ENCODE measurements around the gene UVSSA.

Gene UVSSA

GRCh38 chr4:1398681-1399507, 51.9 kb downstream of the UVSSA start:
- DNase-seq = no peak

GRCh38 chr4:1399508-1400190, 52.6 kb downstream of the UVSSA start:
- no peak for DNase-seq

DNA sequence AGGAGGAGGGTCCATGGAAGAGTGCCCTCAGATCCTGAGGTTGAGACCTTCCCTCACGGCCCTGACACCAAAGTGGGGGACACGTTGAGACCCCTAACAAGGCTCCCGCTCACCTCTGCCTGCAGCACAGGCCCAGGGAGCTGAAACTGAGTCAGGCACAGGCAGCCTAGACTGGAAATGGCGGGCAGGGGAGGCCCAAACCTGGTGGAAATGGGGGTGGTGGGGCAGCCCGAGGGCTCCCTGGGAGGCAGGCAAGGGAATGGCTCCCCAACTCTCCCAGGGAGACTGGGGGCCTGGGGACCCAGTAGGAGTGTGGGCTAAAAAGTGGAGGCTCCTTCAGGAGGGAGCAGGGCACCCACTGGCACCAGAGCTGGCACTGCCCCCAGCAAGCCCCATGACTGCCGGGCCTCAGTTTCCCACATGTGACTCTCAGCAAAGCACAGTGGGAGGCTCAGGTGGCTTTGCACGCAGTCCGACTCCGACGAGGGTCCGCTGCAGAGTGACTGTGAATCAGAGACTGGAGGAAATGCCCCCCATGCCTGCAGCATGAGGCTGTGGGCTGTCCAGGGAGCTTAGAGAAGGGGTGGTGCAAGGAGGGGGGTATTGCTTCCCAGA, 53.3 kb downstream of the UVSSA start:
- DNase-seq = no peak

- no peak for DNase-seq
Observed at GRCh38 chr4:1400831-1401408, 53.9 kb downstream of the UVSSA start.

GRCh38 chr4:1401409-1402020, 54.5 kb downstream of the UVSSA start:
- DNase-seq = no peak

DNA sequence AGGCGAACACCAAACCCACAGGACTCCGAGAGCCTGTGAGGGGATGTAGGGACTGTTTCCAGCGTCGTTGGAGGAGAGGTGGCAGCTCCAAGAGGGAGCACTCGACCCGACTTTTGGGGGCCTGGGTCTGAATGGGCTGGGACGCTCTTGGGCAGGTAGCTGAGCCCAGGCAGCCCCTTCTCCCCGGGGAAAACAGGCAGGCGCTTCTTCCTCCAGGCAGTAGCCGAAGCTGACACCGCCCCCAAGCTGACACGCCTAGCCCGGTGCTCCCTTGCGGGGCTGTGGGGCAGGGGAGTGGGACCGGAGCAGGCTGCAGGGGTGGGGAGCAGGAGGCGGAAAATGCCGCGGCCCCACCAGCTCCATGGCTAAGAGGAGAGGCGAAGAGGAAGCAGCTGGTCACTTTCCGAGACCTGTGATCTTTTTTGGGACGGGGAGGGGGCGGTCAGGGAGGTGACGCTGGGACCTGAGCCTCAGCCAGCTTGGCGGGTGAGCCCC, 55.1 kb downstream of the UVSSA start:
- DNase-seq = no peak

GRCh38 chr4:1402516-1403091, 55.6 kb downstream of the UVSSA start:
- no peak for DNase-seq

DNA sequence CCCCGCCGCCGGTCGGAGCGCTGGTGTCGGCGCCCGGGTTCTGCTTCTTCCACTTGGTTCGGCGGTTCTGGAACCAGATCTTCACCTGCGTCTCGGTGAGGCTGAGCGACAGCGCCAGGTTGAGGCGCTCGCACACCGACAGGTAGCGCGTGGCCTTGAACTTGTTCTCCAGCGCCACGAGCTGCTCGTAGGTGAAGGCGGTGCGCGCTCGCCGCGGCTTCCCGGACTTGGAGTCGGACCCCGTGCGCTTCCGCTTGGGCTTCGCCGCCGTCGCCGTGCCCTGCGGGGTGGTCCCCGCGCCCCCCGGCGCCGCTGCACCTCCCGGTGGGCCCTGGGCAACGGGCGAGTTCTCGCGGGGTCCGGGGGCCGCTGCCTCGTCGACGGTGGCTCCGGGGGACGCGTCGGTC, 56.2 kb downstream of the UVSSA start:
- no peak for DNase-seq

GRCh38 chr4:1403591-1404572, 56.9 kb downstream of the UVSSA start:
- DNase-seq = no peak

DNA sequence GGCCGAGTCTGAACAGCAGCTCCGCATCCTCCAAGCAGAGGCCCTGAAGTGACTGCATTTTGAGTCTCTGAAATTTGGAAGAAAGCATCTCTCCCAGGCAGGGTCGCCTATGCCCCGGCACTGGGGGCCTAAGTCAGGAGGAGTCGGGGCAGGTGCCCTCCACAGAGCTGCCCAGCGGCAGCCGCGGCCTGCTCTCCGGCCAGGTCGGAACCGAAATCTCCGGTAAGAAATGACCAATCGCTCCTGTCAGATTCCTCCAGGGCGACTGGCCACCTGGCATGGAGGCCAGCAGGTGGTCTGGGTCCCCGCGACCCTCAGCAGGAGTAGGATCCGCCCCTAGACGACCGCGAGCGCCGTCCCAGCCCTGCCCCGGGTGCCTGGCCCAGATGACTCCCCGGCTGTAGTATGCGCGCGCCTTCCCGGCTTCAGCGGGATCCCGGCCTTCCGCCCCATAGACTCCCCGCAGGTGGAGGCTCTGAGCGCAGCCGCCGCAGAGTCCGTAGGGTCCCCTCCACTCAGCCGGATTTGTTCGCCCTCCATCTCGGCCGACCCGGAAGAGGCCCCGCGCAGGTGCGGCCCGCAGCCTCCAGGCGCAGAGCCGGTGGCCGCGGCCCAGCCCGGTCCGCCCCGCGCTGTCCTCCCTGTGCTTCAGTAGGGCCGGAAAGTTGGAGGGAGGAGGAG, 57.7 kb downstream of the UVSSA start:
- no peak for DNase-seq

GRCh38 chr4:1405254-1405635, 58.2 kb downstream of the UVSSA start:
- no peak for DNase-seq

- DNase-seq = no peak
Observed at GRCh38 chr4:1405636-1406393, 58.8 kb downstream of the UVSSA start.

DNA sequence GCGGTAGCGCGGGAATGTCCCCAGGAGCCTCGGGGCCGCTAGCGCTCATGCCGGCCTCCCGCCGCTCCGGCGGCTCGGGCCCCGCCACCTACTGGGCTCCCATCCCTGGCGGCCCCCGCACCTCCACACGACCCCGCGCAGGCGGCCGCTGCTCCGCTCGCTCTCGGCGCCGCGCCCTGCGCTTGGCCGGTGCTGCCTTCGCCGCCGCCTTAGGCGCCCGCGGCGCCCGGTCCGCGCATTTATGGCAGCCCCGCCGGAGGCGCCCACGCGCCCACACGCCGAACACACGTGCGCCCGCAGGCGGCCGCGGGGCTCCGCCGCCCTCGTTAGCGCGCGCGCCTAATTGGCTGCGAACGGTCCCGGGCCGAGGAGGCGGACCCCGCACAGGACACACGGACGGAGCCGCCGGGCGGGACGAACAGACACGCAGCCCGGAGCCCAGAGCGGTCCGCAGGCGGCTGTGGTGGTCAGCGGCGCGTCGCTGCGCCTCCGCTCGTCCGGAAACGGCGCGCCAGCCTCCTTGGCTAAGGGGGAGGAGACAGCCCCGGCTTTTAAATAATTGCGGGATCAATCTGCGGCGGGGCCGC, 59.5 kb downstream of the UVSSA start, which contains the start of gene NKX1-1:
TSS of gene NKX1-1 (minus strand) at position 49 of the 587 bp plus-strand sequence. CDS start at position 49, 0 bp downstream.
- DNase-seq = no peak

- no peak for DNase-seq
Observed at GRCh38 chr4:1406981-1407656, 60.1 kb downstream of the UVSSA start.

DNA sequence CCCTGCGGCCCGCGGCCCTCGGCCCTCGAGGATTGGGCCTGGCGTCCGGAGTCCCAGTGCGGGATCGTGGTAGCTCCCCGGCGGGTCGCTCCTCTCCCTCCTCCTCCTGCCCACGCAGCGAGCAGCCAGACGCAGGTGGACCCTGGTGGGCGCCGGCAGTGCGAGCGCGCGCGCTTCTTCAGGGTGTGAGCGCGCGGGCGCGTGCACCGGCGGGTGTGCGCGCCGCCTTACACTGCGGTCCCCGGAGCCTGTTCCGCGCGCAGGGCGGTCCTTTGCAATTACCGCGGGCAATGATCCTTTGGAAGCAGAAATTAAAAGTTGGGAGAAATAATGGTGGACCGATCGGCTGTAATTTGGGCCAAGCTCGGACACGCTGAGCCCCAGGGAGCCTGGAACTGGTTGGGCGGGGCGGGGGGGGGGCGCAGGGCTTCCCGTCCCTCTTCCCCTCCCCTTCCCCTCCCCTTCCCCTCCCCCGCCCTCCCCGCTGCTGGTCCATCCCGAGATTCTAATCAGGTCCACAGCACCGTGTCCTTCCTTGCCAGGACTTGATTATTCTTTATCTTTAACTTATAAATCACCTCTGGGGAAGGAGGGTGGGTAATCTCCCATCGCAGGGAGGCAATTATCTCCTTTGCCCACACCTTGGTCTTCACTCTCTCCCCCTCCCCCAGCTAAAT, 60.8 kb downstream of the UVSSA start:
- DNase-seq = no peak

DNA sequence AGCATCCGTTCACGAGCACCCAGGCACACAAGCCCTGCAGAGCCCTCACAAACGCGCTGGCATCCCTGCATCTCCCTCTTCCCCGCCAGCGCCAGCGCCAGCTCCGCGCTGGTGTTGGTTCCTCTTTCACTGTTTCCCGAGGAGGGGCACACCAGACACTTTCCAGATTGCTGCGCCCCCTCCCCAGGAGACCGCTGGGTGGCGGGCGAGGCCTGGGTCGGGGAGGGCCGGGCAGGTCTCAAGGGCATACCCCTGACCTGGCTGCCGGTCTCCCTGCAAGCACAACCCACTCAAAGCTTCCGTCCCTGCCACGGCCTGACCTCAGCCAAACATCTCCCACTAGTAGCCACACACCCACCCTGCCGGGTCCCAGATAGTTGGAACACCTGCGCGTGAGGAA, 61.4 kb downstream of the UVSSA start:
- no peak for DNase-seq

DNA sequence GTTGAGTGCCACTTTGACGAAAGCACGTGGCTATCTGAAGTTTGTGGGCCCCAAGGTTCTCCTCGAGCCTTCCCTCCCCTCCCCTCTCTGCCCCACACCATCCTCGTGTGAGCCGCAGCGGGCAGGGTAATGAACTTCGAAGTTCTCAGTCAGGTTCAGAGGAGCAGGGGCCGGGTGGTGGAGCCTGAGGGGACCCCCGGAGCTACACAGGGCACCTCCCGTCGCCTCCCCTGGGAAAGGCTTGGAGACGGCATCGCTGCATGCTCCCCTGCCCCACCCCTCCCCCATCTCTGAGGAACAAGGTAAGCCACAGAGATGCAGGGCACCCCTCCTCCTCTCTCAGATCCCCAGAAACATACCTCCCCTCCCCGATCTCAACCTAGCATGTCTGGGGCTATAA, 62.1 kb downstream of the UVSSA start:
- no peak for DNase-seq
